Activated T-helper 17 cell treated with anti-CD3 and anti-CD28 coated beads, Interleukin-2, amount 50 U/mL, for 72 hours (primary cell): Measurements from ENCODE around the gene COL1A1. TPM values are rescaled to one million over a fixed set of nuclear protein-coding genes. Genes with fewer than 3 reads are reported as not detected.

Experiments
- ATAC-seq: fragments of 150-1000 bp; cut with Tn5 transposase; replicated peaks from 2 replicates; pipeline ENCODE4 v1.10.0; 2021; ENCODE audit warnings: mild to moderate bottlenecking, moderate library complexity
- H3K27ac Mint-ChIP-seq: one replicate; pipeline ENCODE4 v1.8.0; 2022; ENCODE audit warnings: mixed read lengths
- H3K27me3 Mint-ChIP-seq: one replicate; pipeline ENCODE4 v1.8.0; 2022; ENCODE audit warnings: mixed read lengths
- H3K36me3 Mint-ChIP-seq: one replicate; pipeline ENCODE4 v1.8.0; 2022; ENCODE audit warnings: low read depth, mild to moderate bottlenecking, mixed read lengths
- H3K4me1 Mint-ChIP-seq: one replicate; pipeline ENCODE4 v1.8.0; 2022; ENCODE audit warnings: mixed read lengths
- H3K4me3 Mint-ChIP-seq: one replicate; pipeline ENCODE4 v1.8.0; 2022; ENCODE audit warnings: mild to moderate bottlenecking, mixed read lengths
- H3K9me3 Mint-ChIP-seq: one replicate; pipeline ENCODE4 v1.8.0; 2022; ENCODE audit warnings: mixed read lengths
- total RNA-seq, 2 donors: library from RNA; stranded (reverse); gene quantifications; one replicate each; pipeline ENCODE4 v1.2.3, GENCODE V29; 2022

Gene COL1A1
- total RNA-seq = 1 to 10 TPM in 1 of 2 donors, under 1 TPM in 1; 0.37 to 1.9 TPM

- Mint-ChIP-seq H3K9me3 (no peaks in the 10 kb centered on the region), H3K36me3 (no peaks in the 10 kb centered on the region), H3K4me1 (peaks cover 7% of the 10 kb centered on the region), H3K27ac (peak within 1 kb of the TSS; percentile 75), H3K4me3 (peak within 1 kb of the TSS; percentile 77), H3K27me3 (peaks cover 46% of the 10 kb centered on the region)
- ATAC-seq = no peak
Observed at GRCh38 chr17:50201276-50201854, at the start of gene COL1A1. Gene COL1A1, minus strand, starts transcription at chr17:50201631. Its CDS starts 118 bp downstream, at chr17:50201513.

- ATAC-seq = no peak
- peaks cover 39% of the 10 kb centered on the region for H3K27me3 Mint-ChIP-seq
- H3K4me3 Mint-ChIP-seq = no peak overlapping the region
- H3K4me1 Mint-ChIP-seq = no peaks in the 10 kb centered on the region
- peaks cover 17% of the 10 kb centered on the region for H3K9me3 Mint-ChIP-seq
- H3K27ac Mint-ChIP-seq = no peak overlapping the region
- no peaks in the 10 kb centered on the region for H3K36me3 Mint-ChIP-seq
Observed at GRCh38 chr17:50248255-50248654, 46.8 kb upstream of the COL1A1 start.

GRCh38 chr17:50244771-50245170, 43.3 kb upstream of the COL1A1 start:
- H3K27ac Mint-ChIP-seq = no peak overlapping the region
- ATAC-seq = no peak
- H3K27me3 Mint-ChIP-seq = peaks cover 41% of the 10 kb centered on the region
- H3K36me3 Mint-ChIP-seq = no peaks in the 10 kb centered on the region
- H3K4me3 Mint-ChIP-seq = no peak overlapping the region
- H3K9me3 Mint-ChIP-seq = peaks cover 13% of the 10 kb centered on the region
- no peaks in the 10 kb centered on the region for H3K4me1 Mint-ChIP-seq

GRCh38 chr17:50241431-50241830, 40.0 kb upstream of the COL1A1 start:
- peaks cover 28% of the 10 kb centered on the region for H3K27me3 Mint-ChIP-seq
- no peak overlapping the region for H3K27ac Mint-ChIP-seq
- no peak overlapping the region for H3K4me3 Mint-ChIP-seq
- ATAC-seq = no peak
- no peaks in the 10 kb centered on the region for H3K4me1 Mint-ChIP-seq
- no peaks in the 10 kb centered on the region for H3K9me3 Mint-ChIP-seq
- no peaks in the 10 kb centered on the region for H3K36me3 Mint-ChIP-seq

GRCh38 chr17:50240851-50241250, 39.4 kb upstream of the COL1A1 start:
- no peaks in the 10 kb centered on the region for H3K36me3 Mint-ChIP-seq
- H3K9me3 Mint-ChIP-seq = no peaks in the 10 kb centered on the region
- no peak overlapping the region for H3K27ac Mint-ChIP-seq
- ATAC-seq = no peak
- H3K4me1 Mint-ChIP-seq = no peaks in the 10 kb centered on the region
- peaks cover 28% of the 10 kb centered on the region for H3K27me3 Mint-ChIP-seq
- H3K4me3 Mint-ChIP-seq = no peak overlapping the region

- Mint-ChIP-seq H3K4me3 (no peak overlapping the region), H3K27ac (no peak overlapping the region), H3K36me3 (no peaks in the 10 kb centered on the region), H3K9me3 (no peaks in the 10 kb centered on the region), H3K27me3 (peaks cover 32% of the 10 kb centered on the region), H3K4me1 (no peaks in the 10 kb centered on the region)
- ATAC-seq = no peak
Observed at GRCh38 chr17:50239937-50240336, 38.5 kb upstream of the COL1A1 start.

GRCh38 chr17:50238601-50239280, 37.3 kb upstream of the COL1A1 start:
- Mint-ChIP-seq H3K27ac (no peak overlapping the region), H3K4me3 (no peak overlapping the region), H3K36me3 (no peaks in the 10 kb centered on the region), H3K4me1 (no peaks in the 10 kb centered on the region), H3K27me3 (peaks cover 29% of the 10 kb centered on the region), H3K9me3 (no peaks in the 10 kb centered on the region)
- no peak for ATAC-seq

- peaks cover 32% of the 10 kb centered on the region for H3K27me3 Mint-ChIP-seq
- no peaks in the 10 kb centered on the region for H3K36me3 Mint-ChIP-seq
- no peak overlapping the region for H3K4me3 Mint-ChIP-seq
- no peak overlapping the region for H3K27ac Mint-ChIP-seq
- H3K4me1 Mint-ChIP-seq = no peaks in the 10 kb centered on the region
- ATAC-seq = no peak
- H3K9me3 Mint-ChIP-seq = no peaks in the 10 kb centered on the region
Observed at GRCh38 chr17:50237901-50238300, 36.5 kb upstream of the COL1A1 start.

- H3K36me3 Mint-ChIP-seq = no peaks in the 10 kb centered on the region
- H3K4me1 Mint-ChIP-seq = no peaks in the 10 kb centered on the region
- ATAC-seq = no peak
- H3K27ac Mint-ChIP-seq = no peak overlapping the region
- peaks cover 21% of the 10 kb centered on the region for H3K27me3 Mint-ChIP-seq
- no peaks in the 10 kb centered on the region for H3K9me3 Mint-ChIP-seq
- no peak overlapping the region for H3K4me3 Mint-ChIP-seq
Observed at GRCh38 chr17:50234581-50234980, 33.1 kb upstream of the COL1A1 start.

- Mint-ChIP-seq H3K27me3 (peaks cover 8% of the 10 kb centered on the region), H3K4me3 (no peak overlapping the region), H3K36me3 (no peaks in the 10 kb centered on the region), H3K4me1 (no peaks in the 10 kb centered on the region), H3K27ac (no peak overlapping the region), H3K9me3 (peaks cover 8% of the 10 kb centered on the region)
- no peak for ATAC-seq
Observed at GRCh38 chr17:50225701-50226240, 24.3 kb upstream of the COL1A1 start.

- Mint-ChIP-seq H3K27ac (no peak overlapping the region), H3K27me3 (peaks cover 11% of the 10 kb centered on the region), H3K9me3 (peaks cover 4% of the 10 kb centered on the region), H3K36me3 (no peaks in the 10 kb centered on the region), H3K4me1 (no peaks in the 10 kb centered on the region), H3K4me3 (no peak overlapping the region)
- ATAC-seq = no peak
Observed at GRCh38 chr17:50222922-50223321, 21.5 kb upstream of the COL1A1 start.

GRCh38 chr17:50221864-50222545, 20.6 kb upstream of the COL1A1 start:
- H3K9me3 Mint-ChIP-seq = peaks cover under 1% of the 10 kb centered on the region
- ATAC-seq = no peak
- peaks cover 8% of the 10 kb centered on the region for H3K27me3 Mint-ChIP-seq
- no peak overlapping the region for H3K4me3 Mint-ChIP-seq
- no peak overlapping the region for H3K27ac Mint-ChIP-seq
- no peaks in the 10 kb centered on the region for H3K36me3 Mint-ChIP-seq
- no peaks in the 10 kb centered on the region for H3K4me1 Mint-ChIP-seq

- Mint-ChIP-seq H3K36me3 (no peaks in the 10 kb centered on the region), H3K27me3 (peaks cover 8% of the 10 kb centered on the region), H3K4me3 (no peak overlapping the region), H3K4me1 (no peaks in the 10 kb centered on the region), H3K9me3 (no peaks in the 10 kb centered on the region), H3K27ac (no peak overlapping the region)
- no peak for ATAC-seq
Observed at GRCh38 chr17:50221266-50221863, 19.9 kb upstream of the COL1A1 start.

GRCh38 chr17:50220811-50221210, 19.4 kb upstream of the COL1A1 start:
- Mint-ChIP-seq H3K27ac (no peak overlapping the region), H3K9me3 (no peaks in the 10 kb centered on the region), H3K36me3 (no peaks in the 10 kb centered on the region), H3K4me1 (no peaks in the 10 kb centered on the region), H3K27me3 (peaks cover 8% of the 10 kb centered on the region), H3K4me3 (no peak overlapping the region)
- no peak for ATAC-seq
